ES-I3 (cell line): ENCODE measurements around the gene ADCY2.

ENCODE experiments used
- H3K36me3 ChIP-seq: 2 replicates; pipeline ENCODE4 v1.6.1; 2013; ENCODE audit warnings: mild to moderate bottlenecking, low read length, control low read depth, moderate library complexity; ENCODE audit not compliant: insufficient read depth
- H3K4me1 ChIP-seq: 2 replicates; pipeline ENCODE4 v1.6.1; 2013; ENCODE audit warnings: mild to moderate bottlenecking, control low read depth, low read length; ENCODE audit not compliant: insufficient read depth
- H3K9ac ChIP-seq: 2 replicates; pipeline ENCODE4 v1.6.1; 2013; ENCODE audit warnings: low read depth, mild to moderate bottlenecking, low read length, moderate library complexity
- H3K9me3 ChIP-seq: 2 replicates; pipeline ENCODE4 v1.6.1; 2013; ENCODE audit warnings: mild to moderate bottlenecking, low read length, moderate library complexity; ENCODE audit not compliant: control insufficient read depth, insufficient read depth

The ADCY2 gene

DNA sequence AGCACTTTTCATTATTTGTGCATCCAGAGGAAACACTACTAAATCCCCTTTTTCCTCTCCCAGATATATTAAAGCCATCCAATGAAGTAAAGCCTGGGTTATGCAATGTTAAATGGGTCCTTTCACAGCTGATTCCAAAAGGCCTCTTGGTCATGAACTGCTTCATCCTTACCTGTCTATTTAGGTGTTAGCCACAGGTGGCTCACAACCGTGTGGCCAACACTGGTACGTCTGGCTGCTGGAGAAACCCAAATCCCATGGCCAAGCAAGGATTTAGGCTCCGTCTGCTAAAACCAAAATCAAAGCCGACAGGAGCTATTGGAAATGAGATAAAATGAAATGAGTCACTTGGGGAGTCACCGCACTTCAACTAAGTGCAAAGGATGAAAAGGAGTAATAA lies 193.9 kb downstream of the ADCY2 start:
- no peaks in the 10 kb centered on the region for H3K9me3 ChIP-seq
- no peaks in the 10 kb centered on the region; the same call in 1 of the 2 replicates for H3K4me1 ChIP-seq
- H3K9ac ChIP-seq: no peak overlapping the region
- H3K36me3 ChIP-seq: no peaks in the 10 kb centered on the region

DNA sequence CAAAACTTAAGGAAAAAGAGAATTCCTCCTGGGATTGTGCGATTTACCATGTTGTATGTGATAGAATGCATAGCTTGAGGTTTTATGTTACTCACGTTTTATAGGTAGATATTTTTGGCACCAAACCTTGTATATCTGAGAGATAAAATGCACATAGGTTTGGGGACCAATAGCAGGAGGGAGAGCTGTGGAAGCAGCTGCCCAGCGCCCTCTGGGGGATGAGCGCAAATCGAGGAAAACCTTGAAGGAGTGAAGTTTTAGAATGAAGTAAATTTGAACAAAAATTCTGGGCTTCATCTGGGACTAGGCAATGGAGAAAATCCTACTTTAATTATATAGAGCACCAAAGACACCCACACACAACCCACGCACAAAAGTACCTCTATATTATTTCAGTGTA lies 197.0 kb downstream of the ADCY2 start:
- no peak overlapping the region for H3K9ac ChIP-seq
- no peaks in the 10 kb centered on the region for H3K9me3 ChIP-seq
- peaks cover 10% of the 10 kb centered on the region; the same call in 1 of the 2 replicates for H3K4me1 ChIP-seq
- no peaks in the 10 kb centered on the region for H3K36me3 ChIP-seq

DNA sequence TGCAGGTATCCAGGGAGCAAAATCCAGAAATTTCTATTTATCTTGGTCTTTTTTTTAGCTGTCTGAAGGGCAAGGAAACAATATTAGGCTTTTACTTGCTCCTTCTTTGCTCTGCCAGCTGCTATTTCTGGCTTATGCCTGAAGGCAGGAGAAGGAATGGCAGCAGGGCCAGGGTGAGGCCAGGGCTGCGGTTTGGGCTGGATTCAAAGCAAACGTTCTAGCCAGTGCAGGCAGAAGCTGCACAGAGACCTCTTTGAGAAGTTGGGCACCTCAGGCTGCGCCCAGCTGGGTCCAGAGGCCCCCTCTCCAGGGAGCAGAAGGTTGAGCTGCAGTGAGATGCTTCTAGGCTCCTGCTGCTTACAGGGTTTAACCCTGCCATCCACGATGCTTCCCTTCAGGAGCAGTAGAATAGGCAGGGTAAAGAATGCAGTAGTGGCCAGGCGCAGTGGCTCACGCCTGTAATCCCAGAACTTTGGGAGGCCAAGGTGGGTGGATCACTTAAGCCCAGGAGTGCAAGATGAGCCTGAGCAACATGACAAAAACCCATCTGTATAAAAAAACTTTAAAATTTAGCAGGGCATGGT lies 201.2 kb downstream of the ADCY2 start:
- no peak overlapping the region for H3K9ac ChIP-seq
- no peaks in the 10 kb centered on the region for H3K9me3 ChIP-seq
- H3K36me3 ChIP-seq: no peaks in the 10 kb centered on the region
- peaks cover 10% of the 10 kb centered on the region; the same call in 1 of the 2 replicates for H3K4me1 ChIP-seq

DNA sequence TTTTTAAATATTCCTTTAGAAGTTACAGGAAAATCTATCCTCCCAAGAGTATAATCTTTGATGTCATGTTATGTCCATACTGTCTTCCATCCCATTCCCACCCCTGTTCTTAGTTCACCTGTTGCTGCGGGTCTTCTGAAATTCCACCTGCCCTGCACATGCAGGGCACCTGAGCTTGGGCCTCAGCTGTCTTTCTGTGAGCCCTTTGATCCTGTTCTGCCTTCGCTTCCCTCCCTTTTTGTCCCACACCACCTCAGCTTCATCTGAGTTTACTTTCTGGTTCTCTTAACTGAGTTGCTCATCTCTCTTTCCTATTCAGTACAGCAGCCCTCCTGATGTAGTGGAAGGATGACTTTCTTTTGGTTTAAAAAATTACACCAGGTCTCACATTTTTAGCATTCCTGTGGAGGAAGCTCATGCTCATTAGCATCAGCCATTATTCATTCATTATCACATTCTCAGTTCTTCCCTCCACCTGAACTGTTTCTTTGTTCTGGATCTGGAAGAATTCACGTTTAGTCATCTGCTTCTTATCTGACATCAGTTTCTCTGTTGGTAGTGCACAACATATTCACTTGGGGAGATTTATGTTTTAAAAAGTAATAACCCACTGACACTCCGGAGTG lies 211.0 kb downstream of the ADCY2 start:
- Histone ChIP-seq H3K9ac (no peak overlapping the region), H3K9me3 (peaks cover 4% of the 10 kb centered on the region; the same call in 1 of the 2 replicates), H3K4me1 (peaks cover 33% of the 10 kb centered on the region; the same call in 1 of the 2 replicates), H3K36me3 (peaks cover 11% of the 10 kb centered on the region)

DNA sequence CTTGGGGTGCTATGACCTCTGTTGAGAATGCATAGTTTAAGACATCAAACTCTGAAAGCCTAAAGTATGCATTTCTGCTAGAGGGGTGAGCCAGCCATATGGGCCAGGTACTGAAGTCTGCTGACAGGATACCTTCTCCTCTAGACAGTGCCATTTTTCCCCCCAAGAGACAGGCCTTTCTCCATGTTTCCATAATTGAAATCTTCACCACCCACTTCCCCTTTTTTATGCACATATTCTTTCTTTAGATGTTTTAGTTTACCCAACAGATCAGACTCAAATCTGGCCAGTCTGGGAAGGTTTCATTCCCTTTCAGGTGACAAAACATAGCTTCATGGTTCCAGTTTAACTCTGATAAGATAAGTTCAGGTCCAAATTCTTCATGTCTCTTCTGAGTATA lies 212.8 kb downstream of the ADCY2 start:
- Histone ChIP-seq H3K36me3 (no peaks in the 10 kb centered on the region), H3K9ac (no peak overlapping the region), H3K4me1 (peaks cover 33% of the 10 kb centered on the region; the same call in 1 of the 2 replicates), H3K9me3 (no peaks in the 10 kb centered on the region)

DNA sequence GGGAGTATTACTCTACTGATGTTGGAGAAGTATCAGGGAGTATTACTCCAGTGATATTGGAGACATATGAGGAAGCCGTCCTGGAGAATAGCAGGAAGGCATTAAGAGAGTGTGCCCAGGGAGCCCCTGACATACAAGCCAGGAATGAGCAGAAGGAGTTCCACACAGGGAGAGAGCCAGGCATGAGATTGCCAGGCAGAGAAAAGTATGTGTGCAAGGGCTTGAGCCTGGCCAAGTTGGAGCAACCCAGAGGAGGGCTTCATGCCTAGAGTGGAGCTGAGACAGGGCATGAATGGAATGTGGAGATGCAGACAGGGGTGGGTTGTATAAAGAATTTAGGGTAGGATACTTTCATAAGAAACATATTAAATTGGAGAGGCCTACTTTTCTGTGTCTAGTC lies 213.8 kb downstream of the ADCY2 start:
- Histone ChIP-seq H3K4me1 (peaks cover 33% of the 10 kb centered on the region; the same call in 1 of the 2 replicates), H3K9me3 (no peaks in the 10 kb centered on the region), H3K9ac (no peak overlapping the region), H3K36me3 (0 out of 2 replicates have a peak, but pooled peaks cover 2% of the 10 kb centered on the region)

DNA sequence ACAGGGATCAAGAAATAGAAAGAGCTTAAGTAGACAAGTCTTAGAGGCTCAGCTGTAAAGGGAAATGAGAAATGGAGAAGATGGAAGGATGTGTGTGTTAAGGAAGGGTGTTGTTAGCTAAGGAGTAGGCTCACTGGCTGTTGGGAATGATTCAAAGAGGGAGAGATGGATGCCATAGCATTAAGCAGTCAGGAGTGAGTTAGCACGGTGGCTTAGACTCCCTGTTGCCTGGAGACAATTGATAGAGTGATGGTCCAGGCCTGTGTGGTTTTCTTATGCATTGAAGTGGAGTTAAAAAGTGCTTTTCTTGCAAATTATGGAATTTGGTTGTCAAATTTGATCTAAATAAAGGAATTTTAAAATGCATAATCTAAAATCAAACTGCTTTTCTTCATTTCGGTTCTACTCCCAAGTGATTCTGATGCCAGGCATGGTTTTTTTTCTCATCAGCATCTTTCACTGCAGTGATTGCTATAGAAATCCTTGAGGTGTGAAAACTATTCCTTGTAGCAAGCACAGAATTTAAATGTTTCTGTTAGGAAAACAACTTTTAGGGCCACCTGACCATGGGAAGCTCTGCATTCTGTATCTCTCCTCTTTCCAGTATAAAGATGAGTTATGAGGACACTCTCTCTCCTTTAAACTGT lies 214.7 kb downstream of the ADCY2 start:
- Histone ChIP-seq H3K4me1 (peaks cover 36% of the 10 kb centered on the region), H3K9me3 (no peaks in the 10 kb centered on the region), H3K9ac (no peak overlapping the region), H3K36me3 (0 out of 2 replicates have a peak, but pooled peaks cover 2% of the 10 kb centered on the region)

DNA sequence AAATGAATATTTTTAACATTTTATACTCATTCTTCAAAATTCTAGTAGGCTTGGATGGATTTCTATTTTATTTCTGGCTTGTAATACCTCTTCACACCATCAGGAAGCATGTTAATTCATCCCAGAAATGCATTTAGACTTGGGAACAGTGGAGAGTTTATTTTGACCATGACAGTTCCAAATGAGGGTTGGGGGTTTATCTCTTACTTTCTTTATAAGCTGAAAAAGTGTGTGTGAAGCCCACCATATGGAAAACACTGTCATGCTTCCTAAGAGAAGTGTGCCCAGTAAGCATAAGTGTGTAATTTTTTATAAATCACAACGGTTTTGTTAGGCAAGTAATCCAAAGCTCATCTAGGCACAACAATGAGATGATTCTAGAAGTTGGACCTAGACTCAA lies 215.6 kb downstream of the ADCY2 start:
- peaks cover 31% of the 10 kb centered on the region for H3K4me1 ChIP-seq
- no peak overlapping the region for H3K9ac ChIP-seq
- H3K36me3 ChIP-seq: 0 out of 2 replicates have a peak, but pooled peaks cover 2% of the 10 kb centered on the region
- H3K9me3 ChIP-seq: no peaks in the 10 kb centered on the region

DNA sequence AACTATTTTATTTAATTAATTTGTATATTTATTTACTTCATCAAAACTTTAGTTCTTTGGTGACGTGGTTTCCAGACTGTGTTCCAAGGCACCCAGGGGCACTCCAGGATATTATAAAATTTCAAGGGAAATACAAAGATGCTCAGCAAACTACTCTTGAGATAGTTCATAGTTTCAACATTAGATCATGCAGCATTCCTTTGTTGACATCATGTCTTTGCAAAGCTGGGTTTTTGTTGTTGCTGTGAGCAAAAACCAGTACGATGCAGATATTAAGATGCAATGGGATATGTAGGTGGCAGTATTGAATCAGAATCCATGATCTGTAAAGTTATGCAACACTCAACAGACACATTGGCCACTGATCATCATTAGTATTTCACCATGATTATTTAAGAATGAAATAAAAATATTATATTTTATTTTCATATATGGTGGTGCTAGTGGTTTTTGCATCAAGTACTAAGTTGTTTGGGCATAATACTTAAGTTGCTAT lies 219.7 kb downstream of the ADCY2 start:
- Histone ChIP-seq H3K9me3 (no peaks in the 10 kb centered on the region), H3K4me1 (peaks cover 18% of the 10 kb centered on the region), H3K9ac (no peak overlapping the region), H3K36me3 (0 out of 2 replicates have a peak, but pooled peaks cover 2% of the 10 kb centered on the region)

DNA sequence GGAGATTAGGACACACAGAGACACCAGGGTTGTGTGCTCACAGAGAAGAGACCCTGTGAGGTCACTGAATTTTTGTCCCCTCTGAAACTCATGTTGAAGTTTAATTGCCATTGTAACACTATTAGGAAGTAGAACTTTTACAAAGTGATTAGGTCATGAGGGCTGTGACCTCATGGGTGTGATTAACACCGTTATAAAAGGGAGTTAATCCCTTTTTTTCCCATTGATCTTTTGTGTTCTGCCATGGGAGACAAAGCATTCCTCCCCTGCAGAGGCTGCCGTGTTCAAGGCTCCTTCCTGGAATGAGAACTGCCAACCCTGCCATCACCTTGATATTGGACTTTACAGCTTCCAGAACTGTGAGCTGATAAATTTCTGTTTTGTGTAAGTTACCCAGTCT lies 221.0 kb downstream of the ADCY2 start:
- Histone ChIP-seq H3K9ac (no peak overlapping the region), H3K36me3 (0 out of 2 replicates have a peak, but pooled peaks cover 2% of the 10 kb centered on the region), H3K9me3 (no peaks in the 10 kb centered on the region), H3K4me1 (peaks cover 14% of the 10 kb centered on the region)

DNA sequence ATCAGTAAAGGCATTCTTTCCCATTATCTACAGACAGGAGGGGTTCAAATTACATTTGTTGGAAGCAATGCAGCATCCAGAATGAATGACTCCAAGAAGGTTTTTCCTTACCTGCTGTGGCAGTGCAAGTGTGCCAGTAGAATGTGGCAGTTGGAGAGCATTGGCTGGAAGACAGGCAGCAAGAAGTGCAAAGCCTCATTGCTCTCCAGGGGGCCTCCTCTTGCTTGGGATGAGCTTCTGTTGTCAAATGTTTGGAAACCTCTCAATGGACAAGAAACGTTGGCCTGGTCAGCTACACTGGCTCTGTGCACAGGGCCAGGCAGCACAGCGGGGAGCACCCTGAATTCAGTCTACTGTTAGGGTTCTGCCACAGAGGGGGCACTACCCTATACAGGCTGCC lies 226.6 kb downstream of the ADCY2 start:
- H3K4me1 ChIP-seq: peaks cover 11% of the 10 kb centered on the region; the same call in 1 of the 2 replicates
- H3K9me3 ChIP-seq: no peaks in the 10 kb centered on the region
- no peak overlapping the region for H3K9ac ChIP-seq
- peaks cover 10% of the 10 kb centered on the region; the same call in 1 of the 2 replicates for H3K36me3 ChIP-seq

DNA sequence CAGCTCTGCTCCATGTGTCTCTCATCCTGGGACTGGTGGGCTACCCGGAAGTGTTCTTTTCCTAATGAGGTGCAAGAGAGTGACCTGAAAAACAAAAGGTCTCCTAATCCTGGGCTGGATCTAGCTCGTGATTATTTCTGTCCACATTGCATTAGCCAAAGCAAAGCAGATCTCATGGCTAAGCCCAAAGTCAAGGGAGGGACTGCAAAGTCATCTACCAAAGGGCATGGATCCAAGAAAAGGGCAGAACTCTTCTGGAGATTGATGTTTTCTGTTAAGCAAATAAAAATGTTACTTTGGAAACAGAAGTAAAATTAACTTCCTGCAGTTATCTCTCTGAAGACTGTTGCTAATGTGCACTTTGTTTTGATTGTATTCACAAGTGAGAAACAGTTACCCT lies 229.8 kb downstream of the ADCY2 start:
- no peaks in the 10 kb centered on the region; the same call in 1 of the 2 replicates for H3K9me3 ChIP-seq
- no peaks in the 10 kb centered on the region; the same call in 1 of the 2 replicates for H3K4me1 ChIP-seq
- no peak overlapping the region for H3K9ac ChIP-seq
- H3K36me3 ChIP-seq: peaks cover 14% of the 10 kb centered on the region; the same call in 1 of the 2 replicates

DNA sequence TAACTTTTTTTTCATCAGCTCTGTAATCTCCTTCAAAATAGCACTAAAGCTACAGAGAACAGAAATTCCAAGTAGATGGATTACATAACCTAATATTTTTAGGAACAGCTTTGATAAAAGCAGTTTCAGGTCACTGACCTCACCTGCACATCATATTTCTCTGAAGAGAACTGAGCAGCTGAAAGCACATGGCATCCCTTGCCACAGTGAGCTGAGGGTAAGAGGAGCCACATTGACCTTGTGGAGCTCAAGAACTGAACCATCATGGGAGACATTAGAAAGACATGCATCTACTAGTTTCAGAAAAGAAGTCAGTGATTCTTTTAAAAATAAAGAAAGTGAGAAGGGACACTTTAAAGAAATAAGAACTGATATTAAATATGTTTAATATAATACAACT lies 232.3 kb downstream of the ADCY2 start:
- Histone ChIP-seq H3K9me3 (no peaks in the 10 kb centered on the region; the same call in 1 of the 2 replicates), H3K4me1 (no peaks in the 10 kb centered on the region), H3K36me3 (peaks cover 14% of the 10 kb centered on the region), H3K9ac (no peak overlapping the region)

DNA sequence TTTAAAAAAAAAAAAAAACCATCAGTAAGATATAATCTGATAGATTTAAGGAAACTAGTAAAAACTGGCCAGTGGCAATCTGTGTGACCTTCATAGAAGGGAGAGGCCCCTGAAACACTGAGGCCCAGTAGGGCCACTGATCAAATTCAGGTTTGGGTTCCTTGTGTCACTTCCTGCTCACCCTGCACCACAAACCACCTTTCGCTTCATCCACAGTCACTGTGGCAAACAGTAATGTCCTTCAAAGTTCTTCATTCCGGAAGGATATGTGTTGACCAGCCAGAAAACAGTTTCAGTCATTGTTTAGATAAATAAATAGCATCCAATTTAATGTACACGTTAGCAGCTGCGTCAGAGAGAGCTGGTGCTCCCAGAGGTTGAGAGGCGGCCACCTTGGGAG lies 232.9 kb downstream of the ADCY2 start:
- no peaks in the 10 kb centered on the region; the same call in 1 of the 2 replicates for H3K9me3 ChIP-seq
- no peak overlapping the region for H3K9ac ChIP-seq
- H3K36me3 ChIP-seq: peaks cover 14% of the 10 kb centered on the region
- H3K4me1 ChIP-seq: no peaks in the 10 kb centered on the region
